HG03565 (cell line): ENCODE data around the gene LAMB4.

Experiments used
- ATAC-seq: cut with Tn5 transposase; IDR thresholded peaks from one replicate; pipeline ENCODE4 v1.9.1; 2021; ENCODE audit warnings: mild to moderate bottlenecking, moderate library complexity; ENCODE audit not compliant: unreplicated experiment

The LAMB4 gene

GRCh38 chr7:107973861-107974260, 156.3 kb downstream of the LAMB4 start:
- no peak for ATAC-seq
